Stimulated activated CD4-positive, alpha-beta T cell treated with anti-CD3 and anti-CD28 coated beads, Interleukin-1b, Interleukin-23, amount 100 ng/mL, for 48 hours (primary cell): Measurements from ENCODE around the gene ELP4.

Experiments
- DNase-seq: peaks from one replicate; pipeline ENCODE4 v3.0.0-alpha.2; 2020

ELP4 gene

DNA sequence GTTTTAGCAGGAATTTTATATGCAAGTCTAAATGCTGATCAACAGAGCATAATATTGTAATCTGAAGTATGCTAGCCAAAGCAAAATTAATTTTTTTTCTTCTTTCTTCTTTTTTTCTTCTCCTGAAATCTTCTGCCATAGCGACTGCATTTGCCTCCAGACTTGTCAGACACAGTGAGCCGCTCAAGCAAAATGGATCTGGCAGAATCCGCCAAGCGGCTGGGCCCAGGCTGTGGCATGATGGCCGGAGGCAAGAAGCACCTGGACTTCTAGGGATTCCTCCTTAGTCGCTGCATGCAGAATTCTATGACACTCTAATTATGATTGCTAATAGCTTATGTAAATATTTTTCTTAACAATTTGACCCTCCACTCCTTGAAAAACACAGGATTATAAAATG lies 273.7 kb downstream of the ELP4 start:
- DNase-seq: no peak

DNA sequence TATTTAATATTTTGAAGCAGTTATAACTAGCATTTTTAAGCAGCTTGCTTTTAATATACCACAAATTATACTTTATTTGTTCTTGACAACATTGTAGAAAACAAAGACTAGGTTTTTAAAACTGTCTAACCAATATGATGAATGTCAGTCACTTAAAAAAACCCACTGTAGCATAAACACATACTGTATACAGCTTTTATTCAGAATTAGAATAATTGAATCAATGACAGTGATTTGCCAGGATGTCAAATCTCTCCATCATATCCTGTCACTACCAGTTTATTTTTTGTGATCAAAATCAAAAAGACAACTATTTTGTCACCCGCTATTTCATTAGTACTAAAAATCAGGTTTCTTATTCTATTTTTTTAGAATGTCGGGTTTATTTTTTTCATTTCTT lies 275.0 kb downstream of the ELP4 start:
- no peak for DNase-seq

DNA sequence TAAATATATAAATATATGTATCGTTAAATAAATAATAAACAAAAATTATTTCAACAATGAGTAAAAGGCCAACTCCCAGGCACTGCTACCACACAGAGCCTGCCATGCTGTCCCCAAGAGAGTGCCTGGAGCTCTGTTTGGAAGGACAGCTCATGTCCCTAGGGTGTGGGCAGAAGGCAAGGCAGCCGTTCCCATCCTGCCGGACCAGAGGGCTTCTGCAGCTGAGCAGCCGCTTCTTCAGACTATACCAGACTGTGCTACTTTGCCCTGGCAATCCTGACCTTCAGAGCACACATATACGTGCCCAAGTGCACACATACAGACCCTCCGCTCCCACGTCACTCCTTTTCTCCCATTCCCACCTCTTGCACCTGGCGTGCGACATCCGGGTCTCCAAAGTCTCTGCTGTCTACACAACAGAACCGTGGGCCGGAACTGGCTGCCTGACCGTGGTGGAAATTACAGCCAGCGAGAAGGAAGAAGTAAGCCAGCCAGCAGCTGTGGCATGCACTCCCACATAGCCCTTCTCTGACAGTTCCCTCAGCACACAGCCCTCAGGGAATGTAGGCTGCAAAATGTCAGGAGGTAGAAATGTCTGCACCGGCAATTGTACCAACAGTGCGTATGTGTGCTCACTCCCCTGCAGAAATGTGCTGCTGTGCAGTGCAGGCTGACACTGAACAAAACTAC lies 277.6 kb downstream of the ELP4 start:
- DNase-seq: no peak

DNA sequence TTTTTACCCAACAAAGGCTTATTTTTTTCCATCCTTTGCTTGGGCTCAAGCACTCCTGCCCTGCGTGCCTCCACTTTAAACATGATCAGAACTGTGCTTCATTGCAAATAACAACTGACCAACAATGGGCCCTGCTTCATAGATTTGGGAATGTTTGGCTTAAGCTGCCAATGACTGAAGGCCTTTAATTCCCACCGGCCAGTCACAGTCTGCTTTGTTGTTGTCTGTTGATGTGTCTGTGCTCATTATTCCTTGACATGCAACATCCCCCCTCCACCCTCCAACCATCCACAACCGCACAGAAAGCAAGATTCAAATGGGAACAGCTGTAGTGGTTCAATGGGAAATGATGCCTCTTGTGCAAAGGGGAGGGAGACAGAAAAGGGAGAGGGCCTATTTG lies 278.5 kb downstream of the ELP4 start:
- DNase-seq: no peak

GRCh38 chr11:31790649-31791048 lies 281.1 kb downstream of the ELP4 start:
- no peak for DNase-seq

DNA sequence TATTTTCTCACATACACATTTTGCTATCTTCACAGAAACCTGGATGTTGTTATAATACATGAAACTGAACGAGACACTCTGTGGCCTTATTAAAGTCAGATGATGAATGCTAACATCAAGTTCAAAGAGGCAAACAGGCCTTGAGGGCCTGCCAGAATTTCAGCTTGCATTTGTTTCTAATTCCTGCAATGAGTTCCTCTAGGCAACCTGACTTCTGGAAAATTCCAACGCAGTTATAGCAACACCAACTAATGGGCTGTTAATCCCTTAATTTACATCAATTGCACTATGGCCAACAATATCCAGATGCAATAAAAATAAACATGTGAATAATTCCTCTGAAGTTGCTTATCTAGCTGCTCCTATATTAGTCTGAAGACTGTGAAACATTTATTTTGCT lies 282.5 kb downstream of the ELP4 start:
- no peak for DNase-seq

GRCh38 chr11:31792456-31792855 lies 282.9 kb downstream of the ELP4 start:
- no peak for DNase-seq

GRCh38 chr11:31793264-31793663 lies 283.7 kb downstream of the ELP4 start:
- no peak for DNase-seq

- DNase-seq: no peak
Observed at GRCh38 chr11:31794548-31794947, 285.0 kb downstream of the ELP4 start.

- no peak for DNase-seq
Observed at GRCh38 chr11:31795706-31796498, 286.3 kb downstream of the ELP4 start.

DNA sequence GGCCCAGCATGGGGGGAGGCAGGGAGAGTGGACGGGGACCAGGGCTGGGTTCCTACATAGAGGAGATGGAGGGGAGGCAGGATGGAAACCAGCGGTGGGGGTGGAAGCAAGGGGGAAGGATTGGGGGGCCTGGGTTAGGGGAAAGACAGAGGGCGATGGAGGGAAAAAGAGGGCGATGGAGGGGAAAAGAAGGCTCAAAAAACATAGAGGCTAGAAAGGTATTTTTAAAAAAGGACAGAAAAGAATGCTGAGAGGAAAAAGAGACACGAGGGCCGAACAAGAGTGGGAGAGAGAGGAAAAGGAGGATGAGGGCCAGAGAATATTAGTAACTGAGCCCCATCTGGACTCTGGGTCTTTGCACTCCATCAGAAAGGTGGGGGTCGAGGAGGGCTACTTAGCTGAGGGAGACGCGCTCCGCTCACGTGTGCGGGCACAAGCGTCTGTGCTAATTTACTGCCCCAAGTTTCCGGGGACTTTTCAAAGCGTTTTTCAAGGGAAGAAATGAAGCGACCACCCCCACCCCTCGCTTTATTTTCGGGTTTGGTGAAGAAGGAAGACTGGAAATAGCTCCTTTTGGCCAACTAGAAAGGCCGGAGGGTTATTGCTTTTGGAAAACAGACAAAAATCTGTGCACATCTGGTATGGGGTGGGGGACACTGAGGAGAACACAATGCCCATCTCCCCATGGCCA lies 287.1 kb downstream of the ELP4 start:
- no peak for DNase-seq

- no peak for DNase-seq
Observed at GRCh38 chr11:31797190-31798056, 287.9 kb downstream of the ELP4 start.

DNA sequence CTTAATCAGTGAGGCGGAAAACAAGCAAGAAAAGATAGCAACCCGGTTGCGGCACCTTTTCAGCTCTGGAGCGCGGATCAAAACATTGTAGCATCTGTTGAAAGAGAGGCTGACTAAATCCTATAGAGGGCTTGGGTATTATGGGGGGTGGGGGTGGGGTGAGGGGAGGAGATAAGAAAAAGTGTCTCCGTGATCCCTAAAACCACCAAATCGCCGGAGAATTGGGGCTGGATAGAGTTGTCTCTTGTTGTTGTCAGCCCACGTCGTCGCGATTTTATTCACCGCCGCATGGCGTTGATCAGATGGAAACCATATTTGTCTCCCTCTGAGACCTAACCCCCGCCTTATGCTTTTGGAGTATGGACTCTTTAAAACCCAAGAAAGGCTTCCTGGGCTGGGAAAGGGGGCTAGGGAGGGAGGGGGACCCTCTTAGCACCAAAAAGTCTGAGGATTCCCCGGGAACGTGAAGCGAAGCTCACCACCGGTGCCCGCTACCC lies 288.5 kb downstream of the ELP4 start:
- no peak for DNase-seq

GRCh38 chr11:31798554-31799434 lies 289.2 kb downstream of the ELP4 start:
- DNase-seq: no peak

DNA sequence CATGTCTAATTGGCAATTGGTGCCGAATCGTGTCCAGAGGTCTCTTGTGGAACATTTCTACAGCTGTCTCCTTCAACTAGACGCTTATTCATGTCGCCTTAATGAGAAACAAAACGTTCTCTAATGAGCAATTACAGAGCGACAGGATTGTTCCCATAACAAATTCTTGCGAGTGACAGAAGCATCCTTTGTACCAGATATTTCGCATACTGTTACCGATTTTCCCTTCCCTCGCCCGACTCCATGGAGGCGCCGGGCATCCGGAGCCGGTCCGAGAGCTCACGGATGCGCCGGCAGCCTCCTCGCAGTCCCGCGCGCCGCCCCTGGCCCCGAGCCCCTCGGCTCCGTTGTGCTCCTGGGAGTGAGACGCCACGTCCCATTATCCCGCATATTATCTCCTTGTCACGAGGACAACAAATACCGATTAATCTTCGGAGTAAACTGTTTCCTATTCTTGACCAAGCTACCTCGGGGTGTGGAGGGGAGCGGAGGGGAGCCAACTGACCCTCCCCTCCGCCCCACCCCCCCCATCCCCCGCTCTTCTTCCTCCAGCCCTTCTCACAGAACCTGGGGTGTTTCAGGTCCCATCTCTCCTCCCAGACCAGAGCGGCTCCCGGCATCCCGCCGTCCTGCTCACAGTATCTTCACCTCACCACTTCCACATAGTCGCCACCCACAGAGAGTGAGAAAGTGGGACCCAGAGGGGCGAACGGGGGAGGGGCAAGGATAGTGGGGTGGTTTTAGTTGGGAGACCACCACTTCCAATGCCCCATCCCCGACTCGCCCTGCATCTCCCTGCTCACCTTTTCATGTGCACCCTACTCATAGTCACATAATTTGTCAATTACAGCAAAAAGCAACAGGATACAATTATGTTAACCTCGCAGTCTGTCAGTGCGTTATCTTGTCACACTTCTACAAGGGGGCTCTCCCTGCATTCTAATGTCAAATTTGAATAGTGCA lies 290.1 kb downstream of the ELP4 start:
- no peak for DNase-seq

GRCh38 chr11:31800398-31801265 lies 291.1 kb downstream of the ELP4 start:
- DNase-seq: no peak

- DNase-seq: no peak
Observed at GRCh38 chr11:31801298-31801702, 291.7 kb downstream of the ELP4 start.

DNA sequence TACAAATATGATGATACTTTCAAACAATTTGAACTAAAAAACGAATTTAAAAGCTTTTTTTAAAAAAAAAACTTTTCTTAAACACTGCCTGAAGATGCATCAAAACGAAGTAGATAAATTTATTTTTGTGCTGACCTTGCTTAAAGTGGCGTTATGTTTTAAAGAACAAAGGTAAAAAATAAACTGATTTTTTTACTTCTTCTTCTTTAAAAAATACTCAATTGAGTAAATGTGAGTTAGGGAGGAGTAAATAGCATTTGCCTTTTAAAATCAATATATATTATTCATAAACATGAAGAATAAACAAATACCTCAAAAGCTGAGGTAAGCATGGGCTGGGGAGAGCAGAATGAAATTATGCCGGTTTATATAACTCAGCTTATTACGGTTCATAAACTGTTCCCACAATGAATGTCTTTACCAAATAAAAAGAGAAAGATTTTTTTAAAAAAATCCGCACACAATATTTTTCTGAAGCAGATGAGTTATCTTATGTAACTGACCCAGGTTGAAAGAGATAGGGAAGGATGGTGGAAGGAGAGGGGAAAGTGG lies 292.5 kb downstream of the ELP4 start:
- DNase-seq: no peak

- no peak for DNase-seq
Observed at GRCh38 chr11:31802609-31802989, 293.0 kb downstream of the ELP4 start.
